GM23338 (cell line): ENCODE measurements around the gene FRAS1. TPM values are rescaled to one million over a fixed set of nuclear protein-coding genes. Genes with fewer than 3 reads are reported as not detected.

Experiments
- ATAC-seq: fragments of 200-7000 bp; cut with Tn5 transposase; 3 replicates; pipeline ENCODE4 v1.9.1; 2020
- DNase-seq: peaks from one replicate; pipeline ENCODE4 v3.0.0-alpha.2; 2015; ENCODE audit warnings: low spot score
- H2AFZ ChIP-seq: fragments of 200-600 bp; sonication (generic); 2 replicates; pipeline ENCODE4 v1.8.0; 2016; ENCODE audit warnings: antibody characterized with exemption, mild to moderate bottlenecking, moderate library complexity
- H3F3A ChIP-seq: fragments of 200-600 bp; sonication (generic); replicated peaks from 2 replicates; pipeline ENCODE4 v1.8.0; 2017; ENCODE audit warnings: antibody characterized with exemption, mixed run types, low read depth
- H3K27ac ChIP-seq: fragments of 200-600 bp; sonication (generic); 2 replicates; pipeline ENCODE4 v1.6.1; 2016; ENCODE audit warnings: low read depth
- H3K27me3 ChIP-seq: fragments of 200-600 bp; sonication (generic); 2 replicates; pipeline ENCODE4 v1.8.0; 2016; ENCODE audit warnings: mild to moderate bottlenecking, mixed run types, moderate library complexity; ENCODE audit not compliant: insufficient read depth
- H3K36me3 ChIP-seq: fragments of 200-600 bp; sonication (generic); 2 replicates; pipeline ENCODE4 v1.8.0; 2016; ENCODE audit warnings: mild to moderate bottlenecking; ENCODE audit not compliant: insufficient read depth
- H3K4me1 ChIP-seq: fragments of 200-600 bp; sonication (generic); 2 replicates; pipeline ENCODE4 v1.8.0; 2016; ENCODE audit warnings: mild to moderate bottlenecking, moderate library complexity; ENCODE audit not compliant: insufficient read depth
- H3K4me2 ChIP-seq: fragments of 200-600 bp; sonication (generic); 2 replicates; pipeline ENCODE4 v1.7.1; 2017; ENCODE audit warnings: mixed run types
- H3K4me3 ChIP-seq: fragments of 200-600 bp; sonication (generic); 2 replicates; pipeline ENCODE4 v1.6.1; 2016; ENCODE audit warnings: mixed run types
- H3K79me2 ChIP-seq: fragments of 200-600 bp; sonication (generic); replicated peaks from 2 replicates; pipeline ENCODE4 v1.8.0; 2017; ENCODE audit warnings: mild to moderate bottlenecking; ENCODE audit not compliant: insufficient read depth
- H3K9me2 ChIP-seq: fragments of 200-600 bp; sonication (generic); 2 replicates; pipeline ENCODE4 v1.8.0; 2017; ENCODE audit not compliant: insufficient read depth
- H4K20me1 ChIP-seq: fragments of 200-600 bp; sonication (generic); replicated peaks from 2 replicates; pipeline ENCODE4 v1.8.0; 2017; ENCODE audit warnings: mild to moderate bottlenecking; ENCODE audit not compliant: insufficient read depth
- H3K27ac Mint-ChIP-seq: 2 replicates; pipeline ENCODE4 v1.8.0; 2020; ENCODE audit warnings: inconsistent platforms, mild to moderate bottlenecking, moderate library complexity, mixed read lengths
- H3K27me3 Mint-ChIP-seq: 3 replicates; pipeline ENCODE4 v1.8.0; 2022; ENCODE audit warnings: low read depth, mild to moderate bottlenecking, moderate library complexity, mixed read lengths, inconsistent platforms; ENCODE audit not compliant: insufficient read depth, poor library complexity
- H3K36me3 Mint-ChIP-seq: 3 replicates; pipeline ENCODE4 v1.8.0; 2021; ENCODE audit warnings: low read depth, mild to moderate bottlenecking, inconsistent platforms, moderate library complexity, mixed read lengths
- H3K4me1 Mint-ChIP-seq: 3 replicates; pipeline ENCODE4 v1.8.0; 2020; ENCODE audit warnings: mild to moderate bottlenecking, inconsistent platforms, mixed read lengths
- H3K4me3 Mint-ChIP-seq: 3 replicates; pipeline ENCODE4 v1.8.0; 2021; ENCODE audit warnings: moderate library complexity, mild to moderate bottlenecking, inconsistent platforms, mixed read lengths
- H3K9me3 Mint-ChIP-seq: 3 replicates; pipeline ENCODE4 v1.8.0; 2020; ENCODE audit warnings: moderate library complexity, mild to moderate bottlenecking, inconsistent platforms, mixed read lengths
- CREB1 ChIP-seq: fragments of 250-450 bp; sonication (Bioruptor Pico); IDR thresholded peaks from 2 replicates; pipeline ENCODE4 v1.5.0; 2020; ENCODE audit warnings: low read depth, mild to moderate bottlenecking, moderate library complexity
- EZH2 ChIP-seq: fragments of 200-600 bp; sonication (generic); IDR thresholded peaks from one replicate; pipeline ENCODE4 v1.8.0; 2017; ENCODE audit warnings: antibody characterized with exemption, mild to moderate bottlenecking, low read depth; ENCODE audit not compliant: unreplicated experiment
- EZH2phosphoT487 ChIP-seq: fragments of 200-600 bp; sonication (generic); IDR thresholded peaks from one replicate; pipeline ENCODE4 v1.8.1; 2018; ENCODE audit warnings: antibody characterized with exemption; ENCODE audit not compliant: unreplicated experiment
- JUNB ChIP-seq: IDR thresholded peaks from one replicate; pipeline ENCODE4 v1.6.1; 2016; ENCODE audit warnings: antibody characterized with exemption; ENCODE audit not compliant: unreplicated experiment
- NANOG ChIP-seq: IDR thresholded peaks from 2 replicates; pipeline ENCODE4 v1.6.1; 2016; ENCODE audit warnings: antibody characterized with exemption, borderline replicate concordance
- POLR2AphosphoS5 ChIP-seq: IDR thresholded peaks from 2 replicates; pipeline ENCODE4 v1.6.1; 2016; ENCODE audit warnings: antibody characterized with exemption, low read depth
- STAT1 ChIP-seq: IDR thresholded peaks from one replicate; pipeline ENCODE4 v1.6.1; 2016; ENCODE audit warnings: antibody characterized with exemption; ENCODE audit not compliant: unreplicated experiment
- ZNF114 ChIP-seq: fragments of 250-450 bp; sonication (Bioruptor Pico); IDR thresholded peaks from 2 replicates; pipeline ENCODE4 v1.5.0; 2020; ENCODE audit warnings: mild to moderate bottlenecking, moderate library complexity
- ZNF331 ChIP-seq: fragments of 250-450 bp; sonication (Bioruptor Pico); IDR thresholded peaks from 2 replicates; pipeline ENCODE4 v1.5.0; 2020; ENCODE audit warnings: low read depth, mild to moderate bottlenecking, moderate library complexity
- polyA plus RNA-seq: library from polyadenylated mRNA; unstranded; fragments of >200 nt; fragmentation: Nextera tagmentation; extraction: Ambion mirVana; gene quantifications from 2 replicates; pipeline ENCODE4 v1.2.1, GENCODE V29; 2016
- total RNA-seq: library from RNA; depleted of rRNA; stranded (reverse); fragments of >200 nt; shearing (Covaris generic); gene quantifications from 2 replicates; pipeline ENCODE4 v1.2.3, GENCODE V29; 2014
- TF ChIP-seq, protein P1 (sequence below): IDR thresholded peaks from 2 replicates; pipeline ENCODE4 v1.6.1; 2016; ENCODE audit warnings: antibody characterized with exemption
- TF ChIP-seq, protein P2 (sequence below): IDR thresholded peaks from one replicate; pipeline ENCODE4 v1.6.1; 2018; ENCODE audit warnings: antibody characterized with exemption; ENCODE audit not compliant: unreplicated experiment
- TF ChIP-seq, protein P3 (sequence below), 2 experiments: fragments of 200-600 bp in 1 of 2; sonication (generic) in 1 of 2; conservative IDR thresholded peaks; 2 replicates each; pipeline versions ENCODE4 v1.5.1 to v1.6.1; 2016 to 2017; ENCODE audit warnings: antibody characterized with exemption in 2 of 2, low read depth in 2 of 2, mild to moderate bottlenecking in 2 of 2, moderate library complexity in 1 of 2
- TF ChIP-seq, protein P4 (sequence below): fragments of 250-450 bp; sonication (Bioruptor Pico); IDR thresholded peaks from 2 replicates; pipeline ENCODE4 v1.5.0; 2020; ENCODE audit warnings: mild to moderate bottlenecking, moderate library complexity

FRAS1 gene
- total and polyA plus RNA-seq, 2 experiments from 2014 or later, result 12.4 to 108 TPM

DNA sequence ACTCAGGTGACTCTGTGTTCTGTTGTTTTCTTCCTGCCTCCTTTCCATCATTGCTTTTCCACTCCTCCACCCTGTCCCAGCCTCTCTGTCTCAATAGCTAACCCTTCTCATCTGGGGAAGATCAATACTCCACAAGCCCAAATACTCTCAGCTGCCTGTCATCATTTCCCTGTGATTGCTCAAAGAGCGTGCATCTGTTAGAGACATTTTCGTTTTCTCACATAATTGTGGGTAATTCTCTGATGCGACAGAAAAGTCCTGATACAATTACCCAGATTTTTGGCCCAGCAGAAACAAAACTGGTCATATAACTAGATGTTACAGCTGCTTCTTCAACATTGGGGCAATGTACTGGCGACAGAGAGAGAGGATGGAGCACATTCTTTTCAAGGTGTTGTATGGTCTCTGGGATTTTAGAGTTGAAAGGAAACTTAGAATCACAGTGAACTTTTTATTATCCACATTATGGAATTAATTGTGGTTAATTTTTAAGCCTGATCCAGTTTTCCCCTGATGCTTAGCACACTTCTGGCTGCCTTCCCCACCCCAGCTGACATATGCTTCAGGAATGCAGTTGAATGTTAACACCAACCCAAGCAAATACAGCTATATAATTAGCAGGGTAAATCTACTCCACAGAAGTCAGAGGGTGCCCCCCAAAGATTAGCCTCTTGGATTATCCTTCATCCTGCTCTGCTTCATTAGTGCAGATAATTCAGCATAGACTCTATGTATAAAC is 323.0 kb downstream of the FRAS1 start:
- Mint-ChIP-seq H3K9me3 (no peaks in the 10 kb centered on the region), H3K4me3 (no peak overlapping the region), H3K27me3 (no peaks in the 10 kb centered on the region), H3K4me1 (no peaks in the 10 kb centered on the region), H3K36me3 (peaks cover 34% of the 10 kb centered on the region), H3K27ac (peak overlapping the region; percentile 8; the same call in 1 of the 2 replicates)
- ATAC-seq (no peak), DNase-seq (no peak)
- Histone ChIP-seq H3K4me3 (no peak overlapping the region), H3K36me3 (peaks cover 16% of the 10 kb centered on the region), H3K9me2 (no peaks in the 10 kb centered on the region), H3K4me1 (no peaks in the 10 kb centered on the region), H3F3A (0 out of 2 replicates have a peak, but pooled peaks cover 3% of the 10 kb centered on the region), H4K20me1 (no peaks in the 10 kb centered on the region), H3K27me3 (no peaks in the 10 kb centered on the region), H2AFZ (no peak overlapping the region), H3K27ac (no peak overlapping the region), H3K79me2 (no peaks in the 10 kb centered on the region), H3K4me2 (no peak overlapping the region)
- TF ChIP-seq EZH2 (no peak), ZNF331 (CRISPR knock-in tag) (no peak), EZH2phosphoT487 (no peak), NANOG (no peak), JUNB (no peak), CREB1 (no peak), POLR2AphosphoS5 (no peak), STAT1 (no peak), ZNF114 (CRISPR knock-in tag) (no peak)
- TF ChIP-seq, protein P1, sequence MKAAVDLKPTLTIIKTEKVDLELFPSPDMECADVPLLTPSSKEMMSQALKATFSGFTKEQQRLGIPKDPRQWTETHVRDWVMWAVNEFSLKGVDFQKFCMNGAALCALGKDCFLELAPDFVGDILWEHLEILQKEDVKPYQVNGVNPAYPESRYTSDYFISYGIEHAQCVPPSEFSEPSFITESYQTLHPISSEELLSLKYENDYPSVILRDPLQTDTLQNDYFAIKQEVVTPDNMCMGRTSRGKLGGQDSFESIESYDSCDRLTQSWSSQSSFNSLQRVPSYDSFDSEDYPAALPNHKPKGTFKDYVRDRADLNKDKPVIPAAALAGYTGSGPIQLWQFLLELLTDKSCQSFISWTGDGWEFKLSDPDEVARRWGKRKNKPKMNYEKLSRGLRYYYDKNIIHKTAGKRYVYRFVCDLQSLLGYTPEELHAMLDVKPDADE, result no peak
- TF ChIP-seq, protein P2, sequence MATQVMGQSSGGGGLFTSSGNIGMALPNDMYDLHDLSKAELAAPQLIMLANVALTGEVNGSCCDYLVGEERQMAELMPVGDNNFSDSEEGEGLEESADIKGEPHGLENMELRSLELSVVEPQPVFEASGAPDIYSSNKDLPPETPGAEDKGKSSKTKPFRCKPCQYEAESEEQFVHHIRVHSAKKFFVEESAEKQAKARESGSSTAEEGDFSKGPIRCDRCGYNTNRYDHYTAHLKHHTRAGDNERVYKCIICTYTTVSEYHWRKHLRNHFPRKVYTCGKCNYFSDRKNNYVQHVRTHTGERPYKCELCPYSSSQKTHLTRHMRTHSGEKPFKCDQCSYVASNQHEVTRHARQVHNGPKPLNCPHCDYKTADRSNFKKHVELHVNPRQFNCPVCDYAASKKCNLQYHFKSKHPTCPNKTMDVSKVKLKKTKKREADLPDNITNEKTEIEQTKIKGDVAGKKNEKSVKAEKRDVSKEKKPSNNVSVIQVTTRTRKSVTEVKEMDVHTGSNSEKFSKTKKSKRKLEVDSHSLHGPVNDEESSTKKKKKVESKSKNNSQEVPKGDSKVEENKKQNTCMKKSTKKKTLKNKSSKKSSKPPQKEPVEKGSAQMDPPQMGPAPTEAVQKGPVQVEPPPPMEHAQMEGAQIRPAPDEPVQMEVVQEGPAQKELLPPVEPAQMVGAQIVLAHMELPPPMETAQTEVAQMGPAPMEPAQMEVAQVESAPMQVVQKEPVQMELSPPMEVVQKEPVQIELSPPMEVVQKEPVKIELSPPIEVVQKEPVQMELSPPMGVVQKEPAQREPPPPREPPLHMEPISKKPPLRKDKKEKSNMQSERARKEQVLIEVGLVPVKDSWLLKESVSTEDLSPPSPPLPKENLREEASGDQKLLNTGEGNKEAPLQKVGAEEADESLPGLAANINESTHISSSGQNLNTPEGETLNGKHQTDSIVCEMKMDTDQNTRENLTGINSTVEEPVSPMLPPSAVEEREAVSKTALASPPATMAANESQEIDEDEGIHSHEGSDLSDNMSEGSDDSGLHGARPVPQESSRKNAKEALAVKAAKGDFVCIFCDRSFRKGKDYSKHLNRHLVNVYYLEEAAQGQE, result no peak
- TF ChIP-seq, protein P3, sequence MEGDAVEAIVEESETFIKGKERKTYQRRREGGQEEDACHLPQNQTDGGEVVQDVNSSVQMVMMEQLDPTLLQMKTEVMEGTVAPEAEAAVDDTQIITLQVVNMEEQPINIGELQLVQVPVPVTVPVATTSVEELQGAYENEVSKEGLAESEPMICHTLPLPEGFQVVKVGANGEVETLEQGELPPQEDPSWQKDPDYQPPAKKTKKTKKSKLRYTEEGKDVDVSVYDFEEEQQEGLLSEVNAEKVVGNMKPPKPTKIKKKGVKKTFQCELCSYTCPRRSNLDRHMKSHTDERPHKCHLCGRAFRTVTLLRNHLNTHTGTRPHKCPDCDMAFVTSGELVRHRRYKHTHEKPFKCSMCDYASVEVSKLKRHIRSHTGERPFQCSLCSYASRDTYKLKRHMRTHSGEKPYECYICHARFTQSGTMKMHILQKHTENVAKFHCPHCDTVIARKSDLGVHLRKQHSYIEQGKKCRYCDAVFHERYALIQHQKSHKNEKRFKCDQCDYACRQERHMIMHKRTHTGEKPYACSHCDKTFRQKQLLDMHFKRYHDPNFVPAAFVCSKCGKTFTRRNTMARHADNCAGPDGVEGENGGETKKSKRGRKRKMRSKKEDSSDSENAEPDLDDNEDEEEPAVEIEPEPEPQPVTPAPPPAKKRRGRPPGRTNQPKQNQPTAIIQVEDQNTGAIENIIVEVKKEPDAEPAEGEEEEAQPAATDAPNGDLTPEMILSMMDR (conservative IDR thresholded peaks at IDR 0.05; ENCODE audit: low read depth in 2 of 2), result no peak
- TF ChIP-seq, protein P4, sequence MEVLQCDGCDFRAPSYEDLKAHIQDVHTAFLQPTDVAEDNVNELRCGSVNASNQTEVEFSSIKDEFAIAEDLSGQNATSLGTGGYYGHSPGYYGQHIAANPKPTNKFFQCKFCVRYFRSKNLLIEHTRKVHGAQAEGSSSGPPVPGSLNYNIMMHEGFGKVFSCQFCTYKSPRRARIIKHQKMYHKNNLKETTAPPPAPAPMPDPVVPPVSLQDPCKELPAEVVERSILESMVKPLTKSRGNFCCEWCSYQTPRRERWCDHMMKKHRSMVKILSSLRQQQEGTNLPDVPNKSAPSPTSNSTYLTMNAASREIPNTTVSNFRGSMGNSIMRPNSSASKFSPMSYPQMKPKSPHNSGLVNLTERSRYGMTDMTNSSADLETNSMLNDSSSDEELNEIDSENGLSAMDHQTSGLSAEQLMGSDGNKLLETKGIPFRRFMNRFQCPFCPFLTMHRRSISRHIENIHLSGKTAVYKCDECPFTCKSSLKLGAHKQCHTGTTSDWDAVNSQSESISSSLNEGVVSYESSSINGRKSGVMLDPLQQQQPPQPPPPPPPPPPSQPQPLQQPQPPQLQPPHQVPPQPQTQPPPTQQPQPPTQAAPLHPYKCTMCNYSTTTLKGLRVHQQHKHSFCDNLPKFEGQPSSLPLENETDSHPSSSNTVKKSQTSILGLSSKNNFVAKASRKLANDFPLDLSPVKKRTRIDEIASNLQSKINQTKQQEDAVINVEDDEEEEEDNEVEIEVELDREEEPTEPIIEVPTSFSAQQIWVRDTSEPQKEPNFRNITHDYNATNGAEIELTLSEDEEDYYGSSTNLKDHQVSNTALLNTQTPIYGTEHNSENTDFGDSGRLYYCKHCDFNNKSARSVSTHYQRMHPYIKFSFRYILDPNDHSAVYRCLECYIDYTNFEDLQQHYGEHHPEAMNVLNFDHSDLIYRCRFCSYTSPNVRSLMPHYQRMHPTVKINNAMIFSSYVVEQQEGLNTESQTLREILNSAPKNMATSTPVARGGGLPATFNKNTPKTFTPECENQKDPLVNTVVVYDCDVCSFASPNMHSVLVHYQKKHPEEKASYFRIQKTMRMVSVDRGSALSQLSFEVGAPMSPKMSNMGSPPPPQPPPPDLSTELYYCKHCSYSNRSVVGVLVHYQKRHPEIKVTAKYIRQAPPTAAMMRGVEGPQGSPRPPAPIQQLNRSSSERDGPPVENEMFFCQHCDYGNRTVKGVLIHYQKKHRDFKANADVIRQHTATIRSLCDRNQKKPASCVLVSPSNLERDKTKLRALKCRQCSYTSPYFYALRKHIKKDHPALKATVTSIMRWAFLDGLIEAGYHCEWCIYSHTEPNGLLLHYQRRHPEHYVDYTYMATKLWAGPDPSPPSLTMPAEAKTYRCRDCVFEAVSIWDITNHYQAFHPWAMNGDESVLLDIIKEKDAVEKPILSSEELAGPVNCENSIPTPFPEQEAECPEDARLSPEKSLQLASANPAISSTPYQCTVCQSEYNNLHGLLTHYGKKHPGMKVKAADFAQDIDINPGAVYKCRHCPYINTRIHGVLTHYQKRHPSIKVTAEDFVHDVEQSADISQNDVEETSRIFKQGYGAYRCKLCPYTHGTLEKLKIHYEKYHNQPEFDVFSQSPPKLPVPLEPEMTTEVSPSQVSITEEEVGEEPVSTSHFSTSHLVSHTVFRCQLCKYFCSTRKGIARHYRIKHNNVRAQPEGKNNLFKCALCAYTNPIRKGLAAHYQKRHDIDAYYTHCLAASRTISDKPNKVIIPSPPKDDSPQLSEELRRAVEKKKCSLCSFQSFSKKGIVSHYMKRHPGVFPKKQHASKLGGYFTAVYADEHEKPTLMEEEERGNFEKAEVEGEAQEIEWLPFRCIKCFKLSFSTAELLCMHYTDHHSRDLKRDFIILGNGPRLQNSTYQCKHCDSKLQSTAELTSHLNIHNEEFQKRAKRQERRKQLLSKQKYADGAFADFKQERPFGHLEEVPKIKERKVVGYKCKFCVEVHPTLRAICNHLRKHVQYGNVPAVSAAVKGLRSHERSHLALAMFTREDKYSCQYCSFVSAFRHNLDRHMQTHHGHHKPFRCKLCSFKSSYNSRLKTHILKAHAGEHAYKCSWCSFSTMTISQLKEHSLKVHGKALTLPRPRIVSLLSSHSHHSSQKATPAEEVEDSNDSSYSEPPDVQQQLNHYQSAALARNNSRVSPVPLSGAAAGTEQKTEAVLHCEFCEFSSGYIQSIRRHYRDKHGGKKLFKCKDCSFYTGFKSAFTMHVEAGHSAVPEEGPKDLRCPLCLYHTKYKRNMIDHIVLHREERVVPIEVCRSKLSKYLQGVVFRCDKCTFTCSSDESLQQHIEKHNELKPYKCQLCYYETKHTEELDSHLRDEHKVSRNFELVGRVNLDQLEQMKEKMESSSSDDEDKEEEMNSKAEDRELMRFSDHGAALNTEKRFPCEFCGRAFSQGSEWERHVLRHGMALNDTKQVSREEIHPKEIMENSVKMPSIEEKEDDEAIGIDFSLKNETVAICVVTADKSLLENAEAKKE (CRISPR knock-in tag), result no peak
